Prostate gland (tissue), 2 donors: Measurements from ENCODE around the gene FIGN. TPM values are rescaled to one million over a fixed set of nuclear protein-coding genes. Genes with fewer than 3 reads are reported as not detected.

Experiments
- DNase-seq: peaks from one replicate; pipeline ENCODE4 v3.0.0-alpha.2; 2019; ENCODE audit warnings: low spot score
- H3K27ac ChIP-seq, 2 donors: fragments of 200-600 bp; sonication (generic); 2 replicates each; pipeline ENCODE4 v1.5.1; 2017 to 2019
- H3K27me3 ChIP-seq: fragments of 200-600 bp; sonication (generic); replicated peaks from 2 replicates; pipeline ENCODE4 v1.5.1; 2019; ENCODE audit not compliant: insufficient read depth
- H3K36me3 ChIP-seq, 2 donors: fragments of 200-600 bp; sonication (generic); 1 replicate in 1 of 2; 2 replicates in 1 of 2; pipeline versions ENCODE4 v1.5.1 to v1.8.1; 2017 to 2019
- H3K4me1 ChIP-seq: fragments of 200-600 bp; sonication (generic); replicated peaks from 2 replicates; pipeline ENCODE4 v1.5.1; 2019
- H3K4me3 ChIP-seq, 2 donors: fragments of 200-600 bp; sonication (generic); 2 replicates each; pipeline ENCODE4 v1.5.1; 2017 to 2019
- H3K9me3 ChIP-seq: fragments of 200-600 bp; sonication (generic); 2 replicates; pipeline ENCODE4 v1.5.1; 2017
- CTCF ChIP-seq, 4 experiments: fragments of 200-600 bp in 2 of 4; fragments of 450-650 bp in 2 of 4; sonication (generic) in 2 of 4; IDR thresholded peaks; 1 replicate in 3 of 4; 2 replicates in 1 of 4; pipeline ENCODE4 v1.5.1; 2016 to 2019; ENCODE audit warnings: antibody characterized with exemption in 4 of 4, mild to moderate bottlenecking in 2 of 4, moderate library complexity in 2 of 4
- POLR2A ChIP-seq: fragments of 450-650 bp; IDR thresholded peaks from one replicate; pipeline ENCODE4 v1.6.1; 2016; ENCODE audit warnings: antibody characterized with exemption, mild to moderate bottlenecking
- POLR2AphosphoS5 ChIP-seq: sonication (generic); formaldehyde crosslinking; IDR thresholded peaks from one replicate; pipeline ENCODE4 v1.6.1; 2017; ENCODE audit warnings: antibody characterized with exemption
- WGBS: methylation state at CpG from one replicate; pipeline ENCODE4 v1.1.5; 2018; 5-methylcytosine and 5-hydroxymethylcytosine counted together
- intact Hi-C: fragments of 100-400 bp; cut with DNase I; formaldehyde crosslinking; loops from one replicate; pipeline ENCODE4 v1.14.2; 2022
- total RNA-seq, 2 donors: library from RNA; depleted of rRNA; stranded (reverse); fragments of >200 nt; gene quantifications; one replicate each; pipeline ENCODE4 v1.1.0, GENCODE V29; 2016

Gene FIGN
- total RNA-seq, 2 donors from 2014 or later, result 3.6 to 4.3 TPM

DNA sequence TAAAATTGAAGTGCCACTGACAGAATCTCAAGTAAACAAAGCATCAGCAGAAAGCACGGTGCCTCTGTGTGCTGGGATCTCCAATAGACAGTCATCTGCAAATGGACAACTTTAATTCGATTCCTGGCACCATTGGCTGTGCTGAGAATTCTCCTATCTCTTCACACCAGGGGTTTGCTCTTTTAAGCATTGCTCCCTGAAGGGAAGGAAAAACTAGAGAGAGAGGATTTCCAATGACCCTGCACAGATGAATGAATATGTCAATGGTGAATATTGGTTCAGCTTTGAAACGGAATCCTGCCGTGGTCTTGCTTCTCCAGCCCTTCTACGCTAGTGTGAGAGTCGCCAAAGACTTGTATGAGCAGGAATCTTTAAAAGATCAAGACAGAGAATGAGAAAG is 97.9 kb downstream of the FIGN start:
- Histone ChIP-seq H3K9me3 (no peaks in the 10 kb centered on the region), H3K27me3 (no peaks in the 10 kb centered on the region), H3K27ac (no peak overlapping the region), H3K4me1 (no peaks in the 10 kb centered on the region), H3K4me3 (no peak overlapping the region), H3K36me3 (no peaks in the 10 kb centered on the region)
- intact Hi-C loops, result no loop called here
- TF ChIP-seq POLR2A, result no peak
- TF ChIP-seq CTCF (IDR thresholded peaks at IDR 0.05), result no peak
- TF ChIP-seq POLR2AphosphoS5, result no peak
- 87% methylated on average over 6 of the region's 6 CpGs for whole genome bisulfite sequencing
- no peak for DNase-seq

- Histone ChIP-seq H3K4me1 (no peaks in the 10 kb centered on the region), H3K9me3 (no peaks in the 10 kb centered on the region), H3K36me3 (no peaks in the 10 kb centered on the region), H3K27me3 (no peaks in the 10 kb centered on the region), H3K4me3 (no peak overlapping the region), H3K27ac (no peak overlapping the region)
- TF ChIP-seq POLR2AphosphoS5 (no peak), CTCF (IDR thresholded peaks at IDR 0.05) (no peak), POLR2A (no peak)
- 70% methylated on average over 5 of the region's 5 CpGs for WGBS
- no peak for DNase-seq
- intact Hi-C loops, result no loop called here
Observed at GRCh38 chr2:163633291-163633690, 102.5 kb downstream of the FIGN start.

- Histone ChIP-seq H3K4me1 (no peaks in the 10 kb centered on the region), H3K36me3 (no peaks in the 10 kb centered on the region), H3K27me3 (no peaks in the 10 kb centered on the region), H3K9me3 (no peaks in the 10 kb centered on the region), H3K4me3 (no peak overlapping the region), H3K27ac (no peak overlapping the region)
- 72% methylated on average over 5 of the region's 5 CpGs for WGBS
- intact Hi-C loops, result no loop called here
- TF ChIP-seq CTCF (IDR thresholded peaks at IDR 0.05) (no peak), POLR2A (no peak)
- no peak for DNase-seq
Observed at GRCh38 chr2:163630836-163631235, 105.0 kb downstream of the FIGN start.

DNA sequence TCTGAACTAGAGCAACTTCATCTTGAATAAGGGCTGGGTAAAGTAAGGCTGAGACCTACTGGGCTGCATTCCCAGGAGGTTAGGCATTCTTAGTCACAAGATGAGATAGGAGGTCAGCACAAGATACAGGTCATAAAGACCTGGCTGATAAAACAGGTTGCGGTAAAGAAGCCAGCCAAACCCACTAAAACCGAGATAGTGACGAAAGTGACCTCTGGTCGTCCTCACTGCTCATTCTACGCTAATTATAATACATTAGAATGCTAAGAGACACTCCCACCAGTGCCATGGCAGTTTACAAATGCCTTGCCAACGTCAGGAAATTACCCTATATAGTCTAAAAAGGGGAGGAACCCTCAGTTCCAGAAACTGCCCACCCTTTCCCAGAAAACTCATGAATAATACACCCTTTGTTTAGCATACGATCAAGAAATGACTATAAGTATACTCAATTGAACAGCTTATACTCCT is 109.1 kb downstream of the FIGN start:
- intact Hi-C loops, result no loop called here

More for the DNA sequence above, 109.1 kb downstream of the FIGN start:
- Histone ChIP-seq H3K9me3 (no peaks in the 10 kb centered on the region), H3K4me3 (no peak overlapping the region), H3K36me3 (no peaks in the 10 kb centered on the region), H3K4me1 (no peaks in the 10 kb centered on the region), H3K27me3 (no peaks in the 10 kb centered on the region), H3K27ac (no peak overlapping the region)
- 83% methylated on average over 7 of the region's 7 CpGs for WGBS
- DNase-seq, result no peak
- TF ChIP-seq POLR2AphosphoS5, result no peak
- no peak for TF ChIP-seq CTCF (IDR thresholded peaks at IDR 0.05)
- no peak for TF ChIP-seq POLR2A
